HAP-1 (cell line): ENCODE measurements around the gene ZSCAN9.

Experiments used
- DNase-seq, 2 experiments: peaks; one replicate each; pipeline ENCODE4 v3.0.0-alpha.2; 2016 to 2020; ENCODE audit warnings: low spot score in 2 of 2
- H3K27me3 ChIP-seq: fragments of 250-450 bp; sonication (Bioruptor Pico); 2 replicates; pipeline ENCODE4 v1.5.1; 2020; ENCODE audit warnings: low read depth, mild to moderate bottlenecking, moderate library complexity
- H3K36me3 ChIP-seq: fragments of 250-450 bp; sonication (Bioruptor Pico); replicated peaks from 2 replicates; pipeline ENCODE4 v1.5.1; 2020; ENCODE audit warnings: mild to moderate bottlenecking
- H3K4me1 ChIP-seq: fragments of 250-450 bp; sonication (Bioruptor Pico); 2 replicates; pipeline ENCODE4 v1.5.1; 2020; ENCODE audit warnings: mild to moderate bottlenecking
- H3K4me3 ChIP-seq: fragments of 250-450 bp; sonication (Bioruptor Pico); 2 replicates; pipeline ENCODE4 v1.5.1; 2020; ENCODE audit warnings: mild to moderate bottlenecking, moderate library complexity
- H3K9me3 ChIP-seq: fragments of 250-450 bp; sonication (Bioruptor Pico); 2 replicates; pipeline ENCODE4 v1.5.1; 2020; ENCODE audit warnings: mild to moderate bottlenecking, moderate library complexity
- in situ Hi-C: fragments of 300-500 bp; cut with MboI; formaldehyde crosslinking; loops from 3 replicates; pipeline ENCODE4 v1.14.3; 2020; ENCODE audit warnings: low sequenced_read_pairs, inconsistent platforms, mixed read lengths

The ZSCAN9 gene

DNA sequence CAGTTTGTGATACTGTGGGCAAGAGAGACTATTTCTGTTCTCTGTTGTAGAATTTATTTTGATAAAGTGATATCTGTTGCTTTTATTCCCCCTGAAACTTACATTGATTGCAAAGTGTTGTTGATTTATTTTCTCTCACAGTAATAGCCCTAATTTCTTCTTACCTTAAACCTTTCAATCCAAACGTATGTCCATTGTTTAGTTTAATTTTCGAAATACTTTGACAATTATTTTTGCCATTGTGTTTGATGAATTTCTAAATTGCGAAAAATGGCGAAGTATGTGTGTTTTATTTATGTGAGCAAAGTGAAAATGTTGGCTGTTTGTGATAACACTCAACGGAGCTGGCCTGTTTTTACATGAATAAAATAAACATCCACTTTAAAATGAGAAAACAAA is 41.5 kb downstream of the ZSCAN9 start:
- DNase-seq = no peak
- in situ Hi-C loops = loop anchor here (25.0 kb wide), 1 partner anchor 129 kb away; the partner anchor contains the start of gene ZKSCAN8
- peak overlapping the region; percentile 84 for H3K4me3 ChIP-seq

DNA sequence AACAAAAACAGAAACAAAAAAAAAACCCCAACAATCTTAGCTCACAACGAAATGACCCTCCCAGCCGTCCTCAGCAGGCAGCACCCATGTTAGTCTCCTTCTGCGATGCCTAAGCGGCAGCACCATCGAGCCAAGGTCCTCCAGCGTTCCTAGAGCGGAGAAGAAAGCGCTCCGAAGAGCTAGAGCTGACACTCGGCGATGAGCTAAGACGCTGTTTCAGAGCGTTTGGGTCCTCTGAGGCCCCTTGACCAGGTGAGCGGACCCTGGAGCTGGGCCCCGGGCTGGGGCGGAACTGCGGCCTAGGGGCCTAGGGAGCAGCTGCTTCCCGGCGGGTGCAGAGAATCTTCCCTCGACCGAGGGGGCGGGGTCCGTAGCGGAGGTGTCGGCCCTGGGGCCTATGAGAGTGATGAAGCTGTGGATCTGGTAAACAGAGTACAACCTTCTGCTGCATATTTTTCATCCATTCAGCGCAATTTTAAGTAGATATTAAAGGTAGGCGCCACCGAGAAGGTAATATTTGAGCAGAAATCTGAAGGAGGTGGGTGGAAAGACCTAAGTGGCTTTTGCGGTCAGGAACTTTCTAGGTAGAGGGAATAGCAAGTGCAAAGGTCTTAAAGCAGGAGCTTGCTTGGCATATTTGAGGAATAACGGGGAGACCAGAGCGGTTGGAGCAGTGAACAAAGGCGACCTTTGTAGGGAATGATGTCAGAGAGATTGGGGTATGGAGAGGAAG is 42.1 kb downstream of the ZSCAN9 start, which contains the start of gene ZSCAN26:
Gene ZSCAN26, plus strand, starts transcription at position 182 of the 733 bp plus-strand sequence. CDS start 4,777 bp downstream, outside the sequence.
- peak; percentile 64 to 88 for DNase-seq
- Histone ChIP-seq H3K36me3 (no peaks in the 10 kb centered on the region), H3K9me3 (no peaks in the 10 kb centered on the region), H3K27me3 (peaks cover 3% of the 10 kb centered on the region; the same call in 1 of the 2 replicates), H3K4me1 (peaks cover 8% of the 10 kb centered on the region), H3K4me3 (peak within 1 kb of the TSS; percentile 84)
- in situ Hi-C loops = loop anchor here (25.0 kb wide), 1 partner anchor 130 kb away; the partner anchor contains the start of gene ZKSCAN8

More for the DNA sequence above, 41.5 kb downstream of the ZSCAN9 start:
- Histone ChIP-seq H3K9me3 (no peaks in the 10 kb centered on the region), H3K4me1 (peaks cover 8% of the 10 kb centered on the region), H3K27me3 (peaks cover 3% of the 10 kb centered on the region; the same call in 1 of the 2 replicates), H3K36me3 (no peaks in the 10 kb centered on the region)

GRCh38 chr6:28267695-28268059 is 42.6 kb downstream of the ZSCAN9 start:
- in situ Hi-C loops = loop anchor here (25.0 kb wide), 1 partner anchor 130 kb away; the partner anchor contains the start of gene ZKSCAN8

GRCh38 chr6:28269492-28269891 is 44.4 kb downstream of the ZSCAN9 start:
- DNase-seq = no peak
- Histone ChIP-seq H3K4me3 (no peak overlapping the region), H3K4me1 (peaks cover 8% of the 10 kb centered on the region), H3K27me3 (no peaks in the 10 kb centered on the region), H3K36me3 (peaks cover 14% of the 10 kb centered on the region), H3K9me3 (no peaks in the 10 kb centered on the region)
- in situ Hi-C loops = loop anchor here (25.0 kb wide), 1 partner anchor 132 kb away; the partner anchor contains the start of gene ZKSCAN8

More at GRCh38 chr6:28267695-28268059, 42.6 kb downstream of the ZSCAN9 start:
- Histone ChIP-seq H3K27me3 (peaks cover 3% of the 10 kb centered on the region; the same call in 1 of the 2 replicates), H3K4me3 (peak overlapping the region; percentile 84), H3K36me3 (peaks cover 2% of the 10 kb centered on the region), H3K4me1 (peaks cover 8% of the 10 kb centered on the region), H3K9me3 (no peaks in the 10 kb centered on the region)
- no peak for DNase-seq

DNA sequence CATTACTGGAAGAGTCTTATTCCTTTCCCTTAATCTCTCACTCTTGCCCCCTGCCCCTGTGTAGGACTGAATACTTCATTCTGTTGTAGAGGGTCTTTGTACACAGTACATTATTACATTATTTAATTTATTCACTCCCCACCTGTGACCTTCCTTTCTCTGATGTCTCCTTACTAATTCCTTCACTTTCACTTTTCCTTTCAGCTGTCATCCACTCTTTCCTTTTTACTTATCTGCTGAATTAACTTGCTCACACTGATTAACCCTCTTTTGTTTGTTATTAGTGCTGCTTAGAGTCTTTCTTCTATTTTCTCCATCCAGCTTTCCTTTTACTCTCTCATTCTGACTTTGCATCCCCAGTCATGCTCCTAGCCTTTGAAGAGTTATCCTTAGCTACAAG is 49.8 kb downstream of the ZSCAN9 start:
- H3K36me3 ChIP-seq = peaks cover 37% of the 10 kb centered on the region
- no peak for DNase-seq
- H3K4me1 ChIP-seq = no peaks in the 10 kb centered on the region

DNA sequence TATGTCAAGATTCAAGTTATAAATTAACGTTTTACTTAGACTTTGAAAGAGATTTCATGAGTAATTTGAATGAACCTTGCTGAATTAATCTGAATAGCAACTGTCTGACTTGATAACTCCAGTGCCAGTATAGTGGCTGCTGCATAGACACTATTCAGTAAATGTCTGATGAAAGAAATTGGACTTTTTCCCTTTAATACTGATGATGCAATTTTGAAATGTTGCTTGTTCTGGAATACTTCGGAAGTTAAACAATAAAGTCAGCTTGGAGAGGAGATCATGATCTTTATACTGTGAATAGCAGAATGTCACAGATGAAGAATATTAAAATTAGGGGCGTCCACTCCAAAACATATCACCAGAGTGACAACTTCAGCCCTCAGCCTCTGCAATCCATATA is 52.7 kb downstream of the ZSCAN9 start:
- H3K36me3 ChIP-seq = peaks cover 34% of the 10 kb centered on the region
- H3K4me1 ChIP-seq = peaks cover 17% of the 10 kb centered on the region
- in situ Hi-C loops = no loop called here
- no peaks in the 10 kb centered on the region for H3K27me3 ChIP-seq
- no peaks in the 10 kb centered on the region for H3K9me3 ChIP-seq
- no peak overlapping the region for H3K4me3 ChIP-seq
- DNase-seq = no peak

More for the DNA sequence above, 49.8 kb downstream of the ZSCAN9 start:
- Histone ChIP-seq H3K4me3 (no peak overlapping the region), H3K9me3 (no peaks in the 10 kb centered on the region), H3K27me3 (no peaks in the 10 kb centered on the region)
- in situ Hi-C loops = loop anchor here (25.0 kb wide), 1 partner anchor 138 kb away; the partner anchor contains the start of gene ZKSCAN8

GRCh38 chr6:28280595-28281287 is 55.7 kb downstream of the ZSCAN9 start:
- Histone ChIP-seq H3K27me3 (no peaks in the 10 kb centered on the region), H3K36me3 (peaks cover 31% of the 10 kb centered on the region), H3K4me1 (peaks cover 17% of the 10 kb centered on the region), H3K4me3 (peak overlapping the region; percentile 74), H3K9me3 (no peaks in the 10 kb centered on the region)
- in situ Hi-C loops = no loop called here
- DNase-seq = no peak

GRCh38 chr6:28281288-28282064 is 56.4 kb downstream of the ZSCAN9 start, which contains the start of gene PGBD1:
Gene PGBD1 (plus strand): TSS chr6:28281572. CDS start chr6:28283814, 2,242 bp downstream.
- peak within 1 kb of the TSS; percentile 74 for H3K4me3 ChIP-seq
- DNase-seq = peak; percentile 67 to 91
- peaks cover 31% of the 10 kb centered on the region for H3K36me3 ChIP-seq
- in situ Hi-C loops = no loop called here
- H3K9me3 ChIP-seq = no peaks in the 10 kb centered on the region
- peaks cover 17% of the 10 kb centered on the region for H3K4me1 ChIP-seq
- H3K27me3 ChIP-seq = no peaks in the 10 kb centered on the region

DNA sequence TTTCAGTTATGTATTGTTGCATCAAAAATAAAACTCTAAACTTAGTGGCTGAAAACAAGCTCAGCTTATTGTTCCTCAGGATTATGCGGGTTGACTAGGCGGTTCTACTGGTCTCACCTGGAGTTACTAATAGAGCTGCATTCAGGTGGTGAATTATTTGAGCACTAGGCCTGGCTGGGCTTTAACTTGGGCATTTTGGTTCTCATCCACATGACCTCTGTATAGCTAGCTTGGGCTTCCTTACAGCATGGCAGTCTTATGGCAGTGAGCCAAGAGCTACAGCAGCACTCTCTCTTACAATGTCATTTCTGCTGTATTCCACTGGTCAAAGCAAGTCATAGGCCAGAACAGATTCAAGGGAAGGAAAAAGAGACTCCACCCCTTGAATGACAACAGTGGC is 57.9 kb downstream of the ZSCAN9 start:
- H3K9me3 ChIP-seq = no peaks in the 10 kb centered on the region
- in situ Hi-C loops = no loop called here
- DNase-seq = peak in 1 of 2 experiments; percentile 18
- peaks cover 32% of the 10 kb centered on the region for H3K36me3 ChIP-seq
- peaks cover 17% of the 10 kb centered on the region for H3K4me1 ChIP-seq
- H3K27me3 ChIP-seq = no peaks in the 10 kb centered on the region
- H3K4me3 ChIP-seq = peak overlapping the region; percentile 74; the same call in 1 of the 2 replicates
